IMR-90 (cell line): ENCODE measurements around the gene MT1G. TPM values are rescaled to one million over a fixed set of nuclear protein-coding genes. Genes with fewer than 3 reads are reported as not detected.
"Not testable (repeated sequence)": the region's sequence is repeated elsewhere in the genome, so short reads cannot be mapped to it uniquely, and the experiment has no call there.

ENCODE experiments used
- ATAC-seq: fragments of 200-7000 bp; cut with Tn5 transposase; 2 replicates; pipeline ENCODE4 v1.9.1; 2020; ENCODE audit warnings: low read depth, mild to moderate bottlenecking, moderate library complexity
- BruUV-seq: library from RNA; stranded (reverse); fragments of 400-500 nt; replicated peaks from 2 replicates; lab custom pipeline; 2021; lab: Mats Ljungman, UMichigan
- CTCF ChIA-PET: fragments of 300-600 bp; formaldehyde crosslinking; extraction: SDS; loops from one replicate; lab custom pipeline; 2021; ENCODE audit warnings: antibody characterized with exemption; lab: Yijun Ruan, JAX
- POLR2A ChIA-PET: fragments of 300-600 bp; sonication (Branson Sonifier 250); formaldehyde crosslinking; loops from one replicate; lab custom pipeline; 2022; ENCODE audit warnings: antibody characterized with exemption; ENCODE audit not compliant: unreplicated experiment; lab: Charles Lee
- DNase-seq: peaks from one replicate; pipeline ENCODE4 v3.0.0; 2013
- H2AFZ ChIP-seq: replicated peaks from 2 replicates; pipeline ENCODE3; 2013; ENCODE audit warnings: low read length, mild to moderate bottlenecking; ENCODE audit not compliant: poor library complexity
- H2AK5ac ChIP-seq: 2 replicates; pipeline ENCODE4 v1.6.1; 2013; ENCODE audit warnings: low read depth, low read length, inconsistent platforms
- H2AK9ac ChIP-seq: replicated peaks from 2 replicates; pipeline ENCODE3; 2013; ENCODE audit warnings: mild to moderate bottlenecking, low read depth, low read length, moderate library complexity; ENCODE audit not compliant: poor library complexity
- H2BK120ac ChIP-seq: 2 replicates; pipeline ENCODE4 v1.6.1; 2013; ENCODE audit warnings: low read depth, low read length, inconsistent platforms
- H2BK15ac ChIP-seq: 3 replicates; pipeline ENCODE4 v1.6.1; 2013; ENCODE audit warnings: low read depth, low read length, inconsistent platforms
- H2BK20ac ChIP-seq: 2 replicates; pipeline ENCODE4 v1.6.1; 2013; ENCODE audit warnings: low read depth, mild to moderate bottlenecking, inconsistent platforms, low read length, moderate library complexity
- H2BK5ac ChIP-seq: 2 replicates; pipeline ENCODE4 v1.6.1; 2013; ENCODE audit warnings: mild to moderate bottlenecking, low read depth, low read length, inconsistent platforms; ENCODE audit not compliant: poor library complexity, severe bottlenecking
- H3K14ac ChIP-seq: replicated peaks from 2 replicates; pipeline ENCODE4 v1.6.1; 2013; ENCODE audit warnings: low read depth, low read length, inconsistent platforms
- H3K18ac ChIP-seq: 2 replicates; pipeline ENCODE4 v1.6.1; 2013; ENCODE audit warnings: low read depth, low read length, control low read depth
- H3K23ac ChIP-seq: 2 replicates; pipeline ENCODE4 v1.6.1; 2013; ENCODE audit warnings: low read depth, low read length, inconsistent platforms
- H3K27ac ChIP-seq: 2 replicates; pipeline ENCODE4 v1.5.1; 2013; ENCODE audit warnings: mild to moderate bottlenecking, control low read depth, low read length; ENCODE audit not compliant: insufficient read depth
- H3K27me3 ChIP-seq: 2 replicates; pipeline ENCODE4 v1.6.1; 2013; ENCODE audit warnings: low read length; ENCODE audit not compliant: control insufficient read depth, insufficient read depth
- H3K36me3 ChIP-seq: 2 replicates; pipeline ENCODE4 v1.6.1; 2013; ENCODE audit warnings: low read length, mixed read lengths; ENCODE audit not compliant: control insufficient read depth, insufficient read depth
- H3K4ac ChIP-seq: 2 replicates; pipeline ENCODE4 v1.6.1; 2013; ENCODE audit warnings: low read depth, low read length, inconsistent platforms
- H3K4me1 ChIP-seq: 2 replicates; pipeline ENCODE4 v1.6.1; 2013; ENCODE audit warnings: low read length, mixed read lengths; ENCODE audit not compliant: control insufficient read depth, insufficient read depth
- H3K4me2 ChIP-seq: 2 replicates; pipeline ENCODE4 v1.6.1; 2013; ENCODE audit warnings: low read depth, mild to moderate bottlenecking, control low read depth, low read length, moderate library complexity
- H3K4me3 ChIP-seq: 2 replicates; pipeline ENCODE4 v1.5.1; 2013; ENCODE audit warnings: low read depth, mild to moderate bottlenecking, control low read depth, low read length, moderate library complexity; ENCODE audit not compliant: insufficient read depth
- H3K56ac ChIP-seq: 2 replicates; pipeline ENCODE4 v1.6.1; 2013; ENCODE audit warnings: low read length, inconsistent platforms; ENCODE audit not compliant: insufficient read depth; ENCODE audit errors: extremely low read depth
- H3K79me1 ChIP-seq, 2 experiments: 2 replicates each; pipeline ENCODE4 v1.6.1; 2013; ENCODE audit warnings: low read length in 2 of 2, inconsistent platforms in 1 of 2, low read depth in 1 of 2
- H3K9ac ChIP-seq: 2 replicates; pipeline ENCODE4 v1.6.1; 2013; ENCODE audit warnings: low read depth, low read length, control low read depth
- H3K9me1 ChIP-seq: 2 replicates; pipeline ENCODE4 v1.6.1; 2013; ENCODE audit warnings: low read length, inconsistent platforms; ENCODE audit not compliant: insufficient read depth
- H3K9me3 ChIP-seq: 2 replicates; pipeline ENCODE4 v1.6.1; 2013; ENCODE audit warnings: low read length; ENCODE audit not compliant: control insufficient read depth, insufficient read depth
- H4K20me1 ChIP-seq: 2 replicates; pipeline ENCODE4 v1.6.1; 2013; ENCODE audit warnings: low read length, inconsistent platforms; ENCODE audit not compliant: insufficient read depth
- H4K5ac ChIP-seq: 2 replicates; pipeline ENCODE4 v1.6.1; 2013; ENCODE audit warnings: mild to moderate bottlenecking, low read depth, low read length, control low read depth
- H4K8ac ChIP-seq, 2 experiments: 2 replicates each; pipeline ENCODE4 v1.6.1; 2013; ENCODE audit warnings: low read depth in 2 of 2, low read length in 2 of 2, control low read depth in 1 of 2, inconsistent platforms in 1 of 2
- H4K91ac ChIP-seq: 2 replicates; pipeline ENCODE4 v1.6.1; 2013; ENCODE audit warnings: low read depth, low read length, inconsistent platforms; ENCODE audit not compliant: insufficient read depth
- WGBS, 2 experiments: methylation state at CpG; one replicate each; pipeline versions ENCODE4 v1.1.5 to v1.1.7; 2013; ENCODE audit warnings: missing lambda C conversion rate in 2 of 2; ENCODE audit not compliant: insufficient read length in 1 of 2; ENCODE audit errors: extremely low coverage in 2 of 2; 5-methylcytosine and 5-hydroxymethylcytosine counted together
- dilution Hi-C: fragments of 300-500 bp; cut with HindIII; formaldehyde crosslinking; loops from one replicate; pipeline ENCODE4 v1.14.3; 2018; ENCODE audit warnings: low sequenced_read_pairs; ENCODE audit not compliant: unreplicated experiment
- in situ Hi-C: fragments of 300-500 bp; cut with MboI; formaldehyde crosslinking; loops from 3 replicates; pipeline ENCODE4 v1.14.3; 2019; ENCODE audit warnings: low sequenced_read_pairs, inconsistent platforms, mixed read lengths
- intact Hi-C: fragments of 100-400 bp; cut with micrococcal nuclease; formaldehyde crosslinking; loops from 2 replicates; pipeline ENCODE4 v1.10.0; 2022
- polyA plus RNA-seq, 3 experiments: library from polyadenylated mRNA; depleted of rRNA; stranded (reverse); fragments of >200 nt; gene quantifications; 2 replicates each; pipeline ENCODE4 v1.2.3, GENCODE V29; 2012; ENCODE audit warnings: low replicate concordance in 1 of 3
- total RNA-seq: library from RNA; depleted of rRNA; stranded (reverse); fragments of >200 nt; gene quantifications from 2 replicates; pipeline ENCODE4 v1.2.3, GENCODE V29; 2012

Gene MT1G
- total and polyA plus RNA-seq, 2 of the 4 experiments (the other 2 are of a cell fraction), result 0.48 TPM; not detected in 1

DNA sequence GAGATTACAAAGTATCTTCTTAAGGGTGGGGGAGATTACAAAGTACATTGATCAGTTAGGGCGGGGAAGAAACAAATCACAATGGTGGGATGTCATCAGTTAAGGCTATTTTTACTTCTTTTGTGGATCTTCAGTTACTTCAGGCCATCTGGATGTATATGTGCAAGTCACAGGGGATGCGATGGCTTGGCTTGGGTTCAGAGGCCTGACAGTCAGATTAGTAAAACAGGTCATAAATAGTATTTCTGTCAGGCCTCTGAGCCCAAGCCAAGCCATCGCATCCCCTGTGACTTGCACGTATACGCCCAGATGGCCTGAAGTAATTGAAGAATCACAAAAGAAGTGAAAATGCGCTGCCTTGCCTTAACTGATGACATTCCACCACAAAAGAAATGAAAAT is 6.7 kb upstream of the MT1G start:
- H3K9ac ChIP-seq, H4K8ac ChIP-seq, POLR2A ChIA-PET, H4K20me1 ChIP-seq, in situ Hi-C loops, H3K79me1 ChIP-seq, H2BK15ac ChIP-seq, DNase-seq, H3K4me3 ChIP-seq, H2AK9ac ChIP-seq, H2BK20ac ChIP-seq, H3K9me3 ChIP-seq, BruUV-seq, H3K18ac ChIP-seq, H2BK120ac ChIP-seq, H2AK5ac ChIP-seq, intact Hi-C loops, H2AFZ ChIP-seq, H4K5ac ChIP-seq, H3K9me1 ChIP-seq, H3K14ac ChIP-seq, H3K36me3 ChIP-seq, H3K4ac ChIP-seq, H3K23ac ChIP-seq, H3K56ac ChIP-seq, H4K91ac ChIP-seq, H3K27ac ChIP-seq, dilution Hi-C loops, H3K4me2 ChIP-seq, H2BK5ac ChIP-seq, ATAC-seq: not testable (repeated sequence)
- WGBS, 2 experiments, result no CpG with 5 or more reads among the region's 6 CpGs
- Histone ChIP-seq H3K27me3 (peaks cover 33% of the 10 kb centered on the region), H3K4me1 (peaks cover 13% of the 10 kb centered on the region)
- CTCF ChIA-PET, result interaction anchor here (0.7 to 2.7 kb wide), 3 partner anchors 8 to 27 kb away, joined by 5 to 10 read pairs (median 8); partner anchors contain the start of gene MT1X
